GM12878 (cell line): Measurements from ENCODE around the gene PPP1R3C. TPM values are rescaled to one million over a fixed set of nuclear protein-coding genes. Genes with fewer than 3 reads are reported as not detected.

Experiments used
- FOXK2 ChIP-seq: fragments of 450-650 bp; IDR thresholded peaks from 2 replicates; pipeline ENCODE4 v1.6.1; 2017; ENCODE audit warnings: mild to moderate bottlenecking, moderate library complexity
- HSF1 ChIP-seq: fragments of 150-350 bp; IDR thresholded peaks from 2 replicates; pipeline ENCODE4 v1.6.1; 2014; ENCODE audit warnings: mild to moderate bottlenecking, low read depth, low read length
- NFYA ChIP-seq: IDR thresholded peaks from 2 replicates; pipeline ENCODE4 v1.6.1; 2011; ENCODE audit warnings: low read depth, mild to moderate bottlenecking, low read length, improper control_type of control experiment, borderline replicate concordance
- RAD51 ChIP-seq: fragments of 450-650 bp; IDR thresholded peaks from 2 replicates; pipeline ENCODE4 v1.6.1; 2016; ENCODE audit warnings: moderate library complexity, mild to moderate bottlenecking, inconsistent platforms
- SP1 ChIP-seq: IDR thresholded peaks from one replicate; pipeline ENCODE4 v1.6.1; 2011; ENCODE audit warnings: low read depth, low read length
- ZBTB33 ChIP-seq: fragments of 450-650 bp; IDR thresholded peaks from 2 replicates; pipeline ENCODE4 v1.6.1; 2017; ENCODE audit warnings: mild to moderate bottlenecking
- ZBTB40 ChIP-seq: fragments of 450-650 bp; IDR thresholded peaks from 2 replicates; pipeline ENCODE4 v1.6.1; 2016; ENCODE audit warnings: mild to moderate bottlenecking, moderate library complexity, borderline replicate concordance
- polyA plus RNA-seq, 11 experiments: library from polyadenylated mRNA; depleted of rRNA in 4 of 11; unstranded in 6 of 11; stranded (reverse) in 5 of 11; fragments of >200 nt; fragmentation: Nextera tagmentation in 4 of 11; fragmentation: Illumina TruSeq in 1 of 11; extraction: Ambion mirVana in 4 of 11; extraction: Trizol in 1 of 11; gene quantifications; 1 replicate in 1 of 11; 2 replicates in 10 of 11; pipeline versions ENCODE4 v1.2.1 to v1.2.3, GENCODE V29; 2011 to 2016; ENCODE audit warnings: inconsistent platforms in 2 of 11, missing spikeins in 2 of 11, low read depth in 1 of 11
- total RNA-seq, 4 experiments: library from RNA; depleted of rRNA in 3 of 4; stranded (reverse); fragments of >200 nt in 3 of 4; fragmentation: Illumina TruSeq in 1 of 4; extraction: Trizol in 1 of 4; gene quantifications; 2 replicates each; pipeline versions ENCODE4 v1.2.1 to v1.2.3, GENCODE V29; 2013 to 2021

The PPP1R3C gene
- total and polyA plus RNA-seq, 10 of the 15 experiments (the other 5 are each of a cell fraction or from before 2014, with no cell fraction given), result 0.01 to 0.08 (median 0.04) TPM; not detected in 6

GRCh38 chr10:91652364-91652763 is 19.5 kb upstream of the PPP1R3C start (continued):
- no peak for TF ChIP-seq ZBTB40
- TF ChIP-seq HSF1, result no peak
- no peak for TF ChIP-seq RAD51
- TF ChIP-seq SP1, result no peak
- no peak for TF ChIP-seq ZBTB33
- TF ChIP-seq NFYA, result no peak
- no peak for TF ChIP-seq FOXK2
